IMR-90 (cell line): Measurements from ENCODE around the gene WDR89. TPM values are rescaled to one million over a fixed set of nuclear protein-coding genes. Genes with fewer than 3 reads are reported as not detected.

Experiments
- ATAC-seq: fragments of 200-7000 bp; cut with Tn5 transposase; 2 replicates; pipeline ENCODE4 v1.9.1; 2020; ENCODE audit warnings: low read depth, mild to moderate bottlenecking, moderate library complexity
- BruUV-seq: library from RNA; stranded (reverse); fragments of 400-500 nt; replicated peaks from 2 replicates; lab custom pipeline; 2021; lab: Mats Ljungman, UMichigan
- CTCF ChIA-PET: fragments of 300-600 bp; formaldehyde crosslinking; extraction: SDS; loops from one replicate; lab custom pipeline; 2021; ENCODE audit warnings: antibody characterized with exemption; lab: Yijun Ruan, JAX
- POLR2A ChIA-PET: fragments of 300-600 bp; sonication (Branson Sonifier 250); formaldehyde crosslinking; loops from one replicate; lab custom pipeline; 2022; ENCODE audit warnings: antibody characterized with exemption; ENCODE audit not compliant: unreplicated experiment; lab: Charles Lee
- DNase-seq: peaks from one replicate; pipeline ENCODE4 v3.0.0; 2013
- H2AFZ ChIP-seq: replicated peaks from 2 replicates; pipeline ENCODE3; 2013; ENCODE audit warnings: low read length, mild to moderate bottlenecking; ENCODE audit not compliant: poor library complexity
- H2AK5ac ChIP-seq: 2 replicates; pipeline ENCODE4 v1.6.1; 2013; ENCODE audit warnings: low read depth, low read length, inconsistent platforms
- H2AK9ac ChIP-seq: replicated peaks from 2 replicates; pipeline ENCODE3; 2013; ENCODE audit warnings: mild to moderate bottlenecking, low read depth, low read length, moderate library complexity; ENCODE audit not compliant: poor library complexity
- H2BK120ac ChIP-seq: 2 replicates; pipeline ENCODE4 v1.6.1; 2013; ENCODE audit warnings: low read depth, low read length, inconsistent platforms
- H2BK15ac ChIP-seq: 3 replicates; pipeline ENCODE4 v1.6.1; 2013; ENCODE audit warnings: low read depth, low read length, inconsistent platforms
- H2BK20ac ChIP-seq: 2 replicates; pipeline ENCODE4 v1.6.1; 2013; ENCODE audit warnings: low read depth, mild to moderate bottlenecking, inconsistent platforms, low read length, moderate library complexity
- H2BK5ac ChIP-seq: 2 replicates; pipeline ENCODE4 v1.6.1; 2013; ENCODE audit warnings: mild to moderate bottlenecking, low read depth, low read length, inconsistent platforms; ENCODE audit not compliant: poor library complexity, severe bottlenecking
- H3K14ac ChIP-seq: replicated peaks from 2 replicates; pipeline ENCODE4 v1.6.1; 2013; ENCODE audit warnings: low read depth, low read length, inconsistent platforms
- H3K18ac ChIP-seq: 2 replicates; pipeline ENCODE4 v1.6.1; 2013; ENCODE audit warnings: low read depth, low read length, control low read depth
- H3K23ac ChIP-seq: 2 replicates; pipeline ENCODE4 v1.6.1; 2013; ENCODE audit warnings: low read depth, low read length, inconsistent platforms
- H3K27ac ChIP-seq: 2 replicates; pipeline ENCODE4 v1.5.1; 2013; ENCODE audit warnings: mild to moderate bottlenecking, control low read depth, low read length; ENCODE audit not compliant: insufficient read depth
- H3K27me3 ChIP-seq: 2 replicates; pipeline ENCODE4 v1.6.1; 2013; ENCODE audit warnings: low read length; ENCODE audit not compliant: control insufficient read depth, insufficient read depth
- H3K36me3 ChIP-seq: 2 replicates; pipeline ENCODE4 v1.6.1; 2013; ENCODE audit warnings: low read length, mixed read lengths; ENCODE audit not compliant: control insufficient read depth, insufficient read depth
- H3K4ac ChIP-seq: 2 replicates; pipeline ENCODE4 v1.6.1; 2013; ENCODE audit warnings: low read depth, low read length, inconsistent platforms
- H3K4me1 ChIP-seq: 2 replicates; pipeline ENCODE4 v1.6.1; 2013; ENCODE audit warnings: low read length, mixed read lengths; ENCODE audit not compliant: control insufficient read depth, insufficient read depth
- H3K4me2 ChIP-seq: 2 replicates; pipeline ENCODE4 v1.6.1; 2013; ENCODE audit warnings: low read depth, mild to moderate bottlenecking, control low read depth, low read length, moderate library complexity
- H3K4me3 ChIP-seq: 2 replicates; pipeline ENCODE4 v1.5.1; 2013; ENCODE audit warnings: low read depth, mild to moderate bottlenecking, control low read depth, low read length, moderate library complexity; ENCODE audit not compliant: insufficient read depth
- H3K56ac ChIP-seq: 2 replicates; pipeline ENCODE4 v1.6.1; 2013; ENCODE audit warnings: low read length, inconsistent platforms; ENCODE audit not compliant: insufficient read depth; ENCODE audit errors: extremely low read depth
- H3K79me1 ChIP-seq, 2 experiments: 2 replicates each; pipeline ENCODE4 v1.6.1; 2013; ENCODE audit warnings: low read length in 2 of 2, inconsistent platforms in 1 of 2, low read depth in 1 of 2
- H3K9ac ChIP-seq: 2 replicates; pipeline ENCODE4 v1.6.1; 2013; ENCODE audit warnings: low read depth, low read length, control low read depth
- H3K9me1 ChIP-seq: 2 replicates; pipeline ENCODE4 v1.6.1; 2013; ENCODE audit warnings: low read length, inconsistent platforms; ENCODE audit not compliant: insufficient read depth
- H3K9me3 ChIP-seq: 2 replicates; pipeline ENCODE4 v1.6.1; 2013; ENCODE audit warnings: low read length; ENCODE audit not compliant: control insufficient read depth, insufficient read depth
- H4K20me1 ChIP-seq: 2 replicates; pipeline ENCODE4 v1.6.1; 2013; ENCODE audit warnings: low read length, inconsistent platforms; ENCODE audit not compliant: insufficient read depth
- H4K5ac ChIP-seq: 2 replicates; pipeline ENCODE4 v1.6.1; 2013; ENCODE audit warnings: mild to moderate bottlenecking, low read depth, low read length, control low read depth
- H4K8ac ChIP-seq, 2 experiments: 2 replicates each; pipeline ENCODE4 v1.6.1; 2013; ENCODE audit warnings: low read depth in 2 of 2, low read length in 2 of 2, control low read depth in 1 of 2, inconsistent platforms in 1 of 2
- H4K91ac ChIP-seq: 2 replicates; pipeline ENCODE4 v1.6.1; 2013; ENCODE audit warnings: low read depth, low read length, inconsistent platforms; ENCODE audit not compliant: insufficient read depth
- BHLHE40 ChIP-seq: fragments of 150-350 bp; IDR thresholded peaks from 2 replicates; pipeline ENCODE4 v1.6.1; 2016; ENCODE audit warnings: mild to moderate bottlenecking, low read depth, low read length
- CHD1 ChIP-seq: IDR thresholded peaks from 2 replicates; pipeline ENCODE4 v1.6.1; 2012; ENCODE audit warnings: low read depth, low read length, improper control_type of control experiment
- MAFK ChIP-seq: IDR thresholded peaks from 2 replicates; pipeline ENCODE4 v1.6.1; 2012; ENCODE audit warnings: low read depth, low read length, improper control_type of control experiment
- NFE2L2 ChIP-seq: fragments of 150-350 bp; IDR thresholded peaks from 2 replicates; pipeline ENCODE4 v1.6.1; 2016; ENCODE audit warnings: low read depth, mild to moderate bottlenecking, low read length
- POLR2A ChIP-seq: IDR thresholded peaks from 2 replicates; pipeline ENCODE4 v1.6.1; 2012; ENCODE audit warnings: mild to moderate bottlenecking, low read depth, low read length
- RCOR1 ChIP-seq: IDR thresholded peaks from 2 replicates; pipeline ENCODE4 v1.6.1; 2012; ENCODE audit warnings: mild to moderate bottlenecking, low read length, improper control_type of control experiment; ENCODE audit not compliant: insufficient replicate concordance
- RFX5 ChIP-seq: IDR thresholded peaks from 2 replicates; pipeline ENCODE4 v1.8.0; 2012; ENCODE audit warnings: low read depth, mild to moderate bottlenecking, low read length, moderate library complexity
- WGBS, 2 experiments: methylation state at CpG; one replicate each; pipeline versions ENCODE4 v1.1.5 to v1.1.7; 2013; ENCODE audit warnings: missing lambda C conversion rate in 2 of 2; ENCODE audit not compliant: insufficient read length in 1 of 2; ENCODE audit errors: extremely low coverage in 2 of 2; 5-methylcytosine and 5-hydroxymethylcytosine counted together
- dilution Hi-C: fragments of 300-500 bp; cut with HindIII; formaldehyde crosslinking; loops from one replicate; pipeline ENCODE4 v1.14.3; 2018; ENCODE audit warnings: low sequenced_read_pairs; ENCODE audit not compliant: unreplicated experiment
- in situ Hi-C: fragments of 300-500 bp; cut with MboI; formaldehyde crosslinking; loops from 3 replicates; pipeline ENCODE4 v1.14.3; 2019; ENCODE audit warnings: low sequenced_read_pairs, inconsistent platforms, mixed read lengths
- intact Hi-C: fragments of 100-400 bp; cut with micrococcal nuclease; formaldehyde crosslinking; loops from 2 replicates; pipeline ENCODE4 v1.10.0; 2022
- polyA plus RNA-seq, 3 experiments: library from polyadenylated mRNA; depleted of rRNA; stranded (reverse); fragments of >200 nt; gene quantifications; 2 replicates each; pipeline ENCODE4 v1.2.3, GENCODE V29; 2012; ENCODE audit warnings: low replicate concordance in 1 of 3
- total RNA-seq: library from RNA; depleted of rRNA; stranded (reverse); fragments of >200 nt; gene quantifications from 2 replicates; pipeline ENCODE4 v1.2.3, GENCODE V29; 2012
- TF ChIP-seq, protein P1 (sequence below): fragments of 150-350 bp; IDR thresholded peaks from 2 replicates; pipeline ENCODE4 v1.6.1; 2017; ENCODE audit warnings: mild to moderate bottlenecking, antibody characterized with exemption, low read length, low read depth
- TF ChIP-seq, protein P2 (sequence below): fragments of 150-350 bp; IDR thresholded peaks from 2 replicates; pipeline ENCODE4 v1.6.1; 2016; ENCODE audit warnings: low read depth, mild to moderate bottlenecking, low read length, moderate library complexity, borderline replicate concordance

The WDR89 gene
- total and polyA plus RNA-seq, 2 of the 4 experiments (the other 2 are of a cell fraction): 4.3 to 10.2 TPM

DNA sequence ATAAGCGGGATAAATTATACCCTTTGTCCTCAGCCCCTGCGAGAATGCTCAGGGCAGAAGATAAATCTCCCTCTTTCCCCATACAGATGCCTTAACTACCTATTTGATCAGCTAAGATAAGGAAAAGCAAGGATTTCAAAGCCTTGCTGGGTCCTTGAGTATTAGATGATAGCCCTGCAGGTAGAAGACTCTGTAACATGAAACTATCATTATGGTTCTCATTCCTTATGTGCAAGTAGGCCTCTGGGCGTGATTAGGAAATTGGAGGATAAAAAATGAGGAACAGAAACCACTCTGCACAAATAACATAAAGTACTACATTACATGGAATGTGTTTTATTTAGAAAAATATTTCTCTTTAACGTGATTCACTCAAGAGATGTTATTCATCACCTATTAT lies 14.5 kb upstream of the WDR89 start:
- ChIA-PET POLR2A (no interaction called here), CTCF (no interaction called here)
- H3K4me3 ChIP-seq: no peak overlapping the region
- H2AK9ac ChIP-seq: no peak overlapping the region
- no peak overlapping the region for H2BK120ac ChIP-seq
- no peaks in the 10 kb centered on the region for H3K27me3 ChIP-seq
- ATAC-seq (no peak), DNase-seq (no peak)
- H3K9ac ChIP-seq: no peak overlapping the region
- intact Hi-C loops: no loop called here
- no peaks in the 10 kb centered on the region; the same call in 1 of the 2 replicates for H3K9me1 ChIP-seq
- no peak overlapping the region for H3K4me2 ChIP-seq
- WGBS, 2 experiments: no CpG with 5 or more reads among the region's 4 CpGs
- H2BK5ac ChIP-seq: no peak overlapping the region
- H2AK5ac ChIP-seq: no peak overlapping the region
- no peaks in the 10 kb centered on the region for H3K36me3 ChIP-seq
- BruUV-seq: no TSS peak
- H2AFZ ChIP-seq: no peak overlapping the region
- no peaks in the 10 kb centered on the region for H4K20me1 ChIP-seq
- H3K27ac ChIP-seq: no peak overlapping the region
- H3K4me1 ChIP-seq: no peaks in the 10 kb centered on the region
- H4K8ac ChIP-seq: no peak overlapping the region
- H3K23ac ChIP-seq: no peak overlapping the region
- no peak overlapping the region for H3K4ac ChIP-seq
- no peaks in the 10 kb centered on the region for H3K79me1 ChIP-seq
- no peak for TF ChIP-seq CHD1
- no peak for TF ChIP-seq POLR2A
- TF ChIP-seq, protein P1, sequence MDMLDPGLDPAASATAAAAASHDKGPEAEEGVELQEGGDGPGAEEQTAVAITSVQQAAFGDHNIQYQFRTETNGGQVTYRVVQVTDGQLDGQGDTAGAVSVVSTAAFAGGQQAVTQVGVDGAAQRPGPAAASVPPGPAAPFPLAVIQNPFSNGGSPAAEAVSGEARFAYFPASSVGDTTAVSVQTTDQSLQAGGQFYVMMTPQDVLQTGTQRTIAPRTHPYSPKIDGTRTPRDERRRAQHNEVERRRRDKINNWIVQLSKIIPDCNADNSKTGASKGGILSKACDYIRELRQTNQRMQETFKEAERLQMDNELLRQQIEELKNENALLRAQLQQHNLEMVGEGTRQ: no peak
- TF ChIP-seq RCOR1: no peak
- no peak for TF ChIP-seq RFX5
- TF ChIP-seq MAFK: no peak
- no peak for TF ChIP-seq NFE2L2
- TF ChIP-seq, protein P2, sequence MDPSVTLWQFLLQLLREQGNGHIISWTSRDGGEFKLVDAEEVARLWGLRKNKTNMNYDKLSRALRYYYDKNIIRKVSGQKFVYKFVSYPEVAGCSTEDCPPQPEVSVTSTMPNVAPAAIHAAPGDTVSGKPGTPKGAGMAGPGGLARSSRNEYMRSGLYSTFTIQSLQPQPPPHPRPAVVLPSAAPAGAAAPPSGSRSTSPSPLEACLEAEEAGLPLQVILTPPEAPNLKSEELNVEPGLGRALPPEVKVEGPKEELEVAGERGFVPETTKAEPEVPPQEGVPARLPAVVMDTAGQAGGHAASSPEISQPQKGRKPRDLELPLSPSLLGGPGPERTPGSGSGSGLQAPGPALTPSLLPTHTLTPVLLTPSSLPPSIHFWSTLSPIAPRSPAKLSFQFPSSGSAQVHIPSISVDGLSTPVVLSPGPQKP: no peak
- TF ChIP-seq BHLHE40: no peak
- H3K18ac ChIP-seq: no peak overlapping the region
- no peak overlapping the region for H2BK20ac ChIP-seq
- no peak overlapping the region for H4K5ac ChIP-seq
- H2BK15ac ChIP-seq: no peak overlapping the region
- no peak overlapping the region for H3K56ac ChIP-seq
- in situ Hi-C loops: no loop called here
- no peaks in the 10 kb centered on the region for H3K9me3 ChIP-seq
- dilution Hi-C loops: no loop called here
- no peak overlapping the region for H3K14ac ChIP-seq
- H4K91ac ChIP-seq: no peak overlapping the region
